ENCODE data around the gene SEMA4A.
"Not testable (repeated sequence)": the region's sequence is repeated elsewhere in the genome, so short reads cannot be mapped to it uniquely, and the experiment has no call there.

SEMA4A gene

DNA sequence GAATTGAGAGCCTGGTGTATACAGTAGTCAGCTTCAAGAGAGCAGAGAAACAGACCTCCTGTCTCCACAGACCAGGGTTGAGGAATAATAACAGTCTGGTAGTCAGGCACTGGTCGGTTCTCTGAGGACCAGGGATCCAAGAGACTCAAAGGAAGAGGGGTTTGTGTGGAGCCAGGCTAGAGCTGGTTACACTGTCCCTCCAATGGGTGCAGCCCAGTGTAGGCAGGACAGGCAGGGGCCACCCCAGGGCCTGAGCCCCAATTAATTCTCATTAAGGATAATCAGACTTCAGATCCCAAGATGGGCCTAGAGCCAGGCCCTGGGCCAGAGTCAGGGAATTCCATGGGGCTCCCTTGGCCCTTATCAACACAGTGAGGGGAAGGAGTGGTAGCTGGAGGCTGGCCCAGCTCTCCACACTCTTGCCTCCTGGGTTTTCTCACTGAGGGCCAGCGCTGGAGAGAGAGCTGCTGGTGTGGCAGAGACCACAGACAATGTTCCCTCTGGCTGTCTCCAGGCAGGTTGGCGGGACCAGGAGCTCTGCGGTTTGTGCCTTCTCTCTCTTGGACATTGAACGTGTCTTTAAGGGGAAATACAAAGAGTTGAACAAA is 9.1 kb downstream of the SEMA4A start:
- no peak for DNase-seq

GRCh38 chr1:156163712-156164111 is 10.3 kb downstream of the SEMA4A start:
- no peak for DNase-seq

DNA sequence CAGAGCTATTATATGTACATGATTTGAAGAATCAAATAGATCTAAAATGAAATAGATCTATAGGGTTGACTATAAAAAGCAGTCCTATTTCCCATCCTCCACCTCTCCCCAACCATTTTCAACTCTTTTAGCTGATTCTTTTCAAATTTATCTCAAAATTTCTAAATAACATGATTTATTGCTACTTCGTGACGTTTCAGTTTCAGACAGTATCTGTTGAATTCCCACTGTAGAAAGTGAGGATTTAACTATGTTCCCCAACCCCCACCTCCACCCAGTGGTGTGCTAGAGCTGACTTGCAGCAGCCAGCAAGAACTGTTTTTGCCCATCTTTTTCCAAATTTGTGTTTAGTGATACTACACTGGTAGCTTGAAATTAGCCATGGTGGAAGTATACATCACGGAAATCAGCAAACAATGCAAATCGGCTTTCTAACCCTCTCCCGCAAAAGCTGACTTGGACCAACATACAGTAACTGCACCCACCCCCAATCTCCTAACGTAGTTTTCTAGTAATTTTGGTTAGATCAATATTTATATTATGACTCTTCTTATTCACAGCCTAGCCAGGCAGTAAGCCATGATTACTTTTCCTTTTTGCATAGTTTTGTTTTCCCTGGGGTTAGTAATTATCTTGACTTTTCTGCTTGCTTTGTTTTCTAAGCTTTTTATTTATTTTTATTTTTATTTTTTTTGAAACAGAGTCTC is 10.9 kb downstream of the SEMA4A start:
- DNase-seq = no peak

DNA sequence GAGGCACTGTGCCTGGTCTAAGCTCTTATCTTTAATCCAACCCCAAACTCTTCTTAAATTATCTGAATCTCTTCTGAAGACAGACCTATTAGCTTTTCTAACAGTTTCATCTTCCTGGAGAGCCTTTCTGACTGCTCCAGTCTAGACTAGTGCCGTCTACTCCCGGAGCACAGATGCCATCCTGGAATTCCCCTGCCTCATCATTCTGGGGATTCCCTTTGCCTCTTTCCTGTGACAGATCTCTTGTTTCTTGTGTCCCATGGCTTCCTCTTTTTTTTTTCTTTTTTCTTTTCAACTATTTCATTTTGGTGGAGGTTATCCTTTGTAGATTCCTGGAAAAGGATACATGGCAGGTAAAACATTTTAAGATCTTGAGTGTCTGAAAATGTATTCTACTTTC is 11.7 kb downstream of the SEMA4A start:
- DNase-seq = no peak

DNA sequence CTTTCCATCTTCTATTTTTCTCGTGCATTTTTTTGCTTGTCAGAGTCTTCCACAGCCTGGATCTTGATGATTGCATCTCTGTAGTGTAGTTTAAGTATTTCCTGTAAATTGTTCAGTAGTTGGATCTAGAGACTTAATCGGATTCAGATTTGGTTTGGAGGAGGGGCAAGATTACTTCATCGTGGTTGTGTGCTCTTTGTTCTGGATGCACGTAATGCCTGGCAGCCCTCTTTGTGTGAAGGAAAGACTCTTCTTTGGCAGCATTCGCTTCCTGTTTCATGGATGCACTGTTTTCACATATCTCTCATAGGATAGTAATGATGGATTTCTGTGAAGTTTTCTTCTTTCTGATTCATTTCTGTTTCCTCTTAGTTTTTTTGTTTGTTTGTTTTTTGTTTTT is 14.2 kb downstream of the SEMA4A start:
- DNase-seq = no peak

GRCh38 chr1:156172696-156173470 is 19.5 kb downstream of the SEMA4A start:
- no peak for DNase-seq

DNA sequence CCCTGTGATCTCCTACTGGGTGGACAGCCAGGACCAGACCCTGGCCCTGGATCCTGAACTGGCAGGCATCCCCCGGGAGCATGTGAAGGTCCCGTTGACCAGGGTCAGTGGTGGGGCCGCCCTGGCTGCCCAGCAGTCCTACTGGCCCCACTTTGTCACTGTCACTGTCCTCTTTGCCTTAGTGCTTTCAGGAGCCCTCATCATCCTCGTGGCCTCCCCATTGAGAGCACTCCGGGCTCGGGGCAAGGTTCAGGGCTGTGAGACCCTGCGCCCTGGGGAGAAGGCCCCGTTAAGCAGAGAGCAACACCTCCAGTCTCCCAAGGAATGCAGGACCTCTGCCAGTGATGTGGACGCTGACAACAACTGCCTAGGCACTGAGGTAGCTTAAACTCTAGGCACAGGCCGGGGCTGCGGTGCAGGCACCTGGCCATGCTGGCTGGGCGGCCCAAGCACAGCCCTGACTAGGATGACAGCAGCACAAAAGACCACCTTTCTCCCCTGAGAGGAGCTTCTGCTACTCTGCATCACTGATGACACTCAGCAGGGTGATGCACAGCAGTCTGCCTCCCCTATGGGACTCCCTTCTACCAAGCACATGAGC is 23.3 kb downstream of the SEMA4A start:
- DNase-seq = no peak

DNA sequence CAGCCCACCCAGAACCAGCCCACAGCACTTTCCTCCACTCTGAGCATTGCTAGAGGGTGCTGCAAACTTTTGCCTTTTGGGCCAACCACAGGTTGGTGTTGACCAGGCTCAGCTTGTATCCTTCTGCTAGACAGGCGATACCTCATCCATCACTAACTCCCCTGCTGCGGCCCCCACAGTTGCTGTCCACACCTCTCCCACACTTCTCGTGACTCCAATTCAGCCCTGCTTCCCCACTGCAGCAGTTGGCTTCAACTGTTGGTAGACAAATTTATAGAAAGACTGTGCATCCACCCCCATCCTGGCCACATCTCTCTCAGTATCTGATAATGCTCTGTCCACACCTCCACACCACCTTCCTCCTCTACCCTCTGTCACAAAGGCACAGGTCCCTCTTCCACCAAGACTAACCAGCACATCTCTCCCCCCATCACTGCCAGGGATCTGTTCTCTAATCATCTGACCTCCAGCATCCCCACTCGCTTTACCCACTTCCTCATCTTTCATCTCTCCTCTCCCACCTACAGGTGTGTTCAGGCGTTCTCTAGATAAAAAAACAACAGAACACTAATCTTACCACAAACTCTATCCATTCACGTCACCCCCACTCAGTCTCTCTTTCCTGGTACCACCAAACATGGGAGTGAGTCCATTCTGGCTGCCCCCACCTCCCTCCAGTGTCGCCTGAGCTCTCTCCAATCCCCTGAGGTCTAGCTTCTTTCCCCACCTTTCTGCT is 24.7 kb downstream of the SEMA4A start:
- no peak for DNase-seq

GRCh38 chr1:156180471-156180870 is 27.1 kb downstream of the SEMA4A start:
- DNase-seq = no peak

DNA sequence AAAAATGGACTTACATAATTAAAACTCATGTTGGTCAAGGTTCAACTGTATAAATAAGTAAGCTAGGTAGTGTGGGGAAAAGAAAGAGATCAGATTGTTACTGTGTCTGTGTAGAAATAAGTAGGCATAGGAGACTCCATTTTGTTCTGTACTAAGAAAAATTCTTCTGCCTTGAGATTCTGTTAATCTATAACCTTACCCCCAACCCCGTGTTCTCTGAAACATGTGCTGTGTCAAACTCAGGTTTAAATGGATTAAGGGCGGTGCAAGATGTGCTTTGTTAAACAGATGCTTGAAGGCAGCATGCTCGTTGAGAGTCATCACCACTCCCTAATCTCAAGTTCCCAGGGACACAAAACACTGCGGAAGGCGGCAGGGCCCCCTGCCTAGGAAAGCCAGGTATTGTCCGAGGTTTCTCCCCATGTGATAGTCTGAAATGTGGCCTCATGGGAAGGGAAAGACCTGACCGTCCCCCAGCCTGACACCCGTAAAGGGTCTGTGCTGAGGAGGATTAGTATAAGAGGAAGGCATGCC is 28.1 kb downstream of the SEMA4A start:
- DNase-seq = not testable (repeated sequence)

- not testable (repeated sequence) for DNase-seq
Measured at GRCh38 chr1:156182010-156182779, 28.8 kb downstream of the SEMA4A start.

DNA sequence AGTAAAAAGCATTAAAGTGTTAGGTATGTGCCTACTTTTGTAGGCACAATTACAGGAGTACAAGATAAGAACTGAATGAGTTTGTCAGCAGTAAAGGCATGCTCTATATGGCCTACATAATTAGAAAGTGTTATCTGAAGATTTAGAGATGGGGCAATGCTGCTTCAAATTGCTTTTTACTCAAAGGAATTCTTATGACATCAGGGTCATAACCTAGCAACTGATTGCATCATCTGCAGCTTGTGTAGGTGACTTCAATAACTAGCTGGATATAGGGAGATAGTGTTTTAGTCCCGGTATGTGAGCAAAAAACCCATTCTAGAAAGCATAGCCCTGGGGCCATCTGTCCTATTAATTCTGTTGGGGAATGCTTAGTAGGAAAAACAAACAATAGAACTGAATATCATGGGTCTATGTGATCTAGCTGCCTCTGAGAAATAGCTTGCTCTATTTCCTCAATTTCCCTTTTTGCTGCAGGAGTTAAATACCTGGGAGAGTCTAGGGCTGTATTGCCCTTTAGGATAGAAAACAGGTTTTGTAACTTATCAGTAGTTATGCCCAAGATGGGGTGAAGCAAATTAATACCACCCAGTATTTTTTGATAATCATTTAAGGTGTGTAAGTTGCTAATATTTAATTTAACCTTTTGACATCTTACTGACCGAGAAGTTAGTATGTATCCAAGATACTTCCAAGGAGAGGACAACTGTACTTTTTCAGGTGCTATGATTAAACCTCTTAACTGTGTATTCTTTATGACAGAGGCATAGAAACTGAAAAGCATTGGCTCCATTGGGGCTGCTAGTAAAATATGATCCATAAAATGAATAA is 33.2 kb downstream of the SEMA4A start:
- not testable (repeated sequence) for DNase-seq

GRCh38 chr1:156190265-156190664 is 36.9 kb downstream of the SEMA4A start:
- DNase-seq = not testable (repeated sequence)

DNA sequence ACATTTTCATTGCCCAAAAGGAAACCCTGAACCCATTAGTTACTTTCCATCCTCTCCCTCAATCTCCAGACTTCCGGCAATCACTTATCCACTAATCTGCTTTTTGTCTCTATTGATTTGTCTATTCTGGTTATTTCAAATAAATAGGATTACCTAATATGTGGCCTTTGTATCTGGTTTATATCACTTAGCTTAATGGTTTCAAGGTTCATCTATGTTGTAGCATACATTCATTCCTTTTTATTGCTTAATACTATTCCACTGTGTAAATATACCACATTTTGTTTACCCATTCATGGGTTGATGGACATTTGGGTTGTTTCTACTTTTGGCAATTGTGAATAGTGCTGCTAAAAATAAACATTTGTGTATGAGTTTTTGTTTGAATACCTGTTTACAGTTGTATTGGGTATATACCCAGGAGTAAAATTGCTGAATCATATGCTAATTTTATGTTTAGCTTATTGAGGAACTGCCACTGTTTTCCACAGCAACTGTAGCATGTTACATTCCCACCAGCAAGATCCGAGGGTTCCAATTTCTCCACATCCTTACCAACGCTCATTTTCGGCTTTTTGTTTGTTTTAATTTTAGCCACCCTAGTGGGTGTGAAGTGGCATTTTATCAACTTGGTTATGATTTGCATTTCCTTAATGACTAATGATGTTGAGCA is 38.0 kb downstream of the SEMA4A start:
- no peak for DNase-seq

GRCh38 chr1:156193208-156193487 is 39.8 kb downstream of the SEMA4A start:
- no peak for DNase-seq

DNA sequence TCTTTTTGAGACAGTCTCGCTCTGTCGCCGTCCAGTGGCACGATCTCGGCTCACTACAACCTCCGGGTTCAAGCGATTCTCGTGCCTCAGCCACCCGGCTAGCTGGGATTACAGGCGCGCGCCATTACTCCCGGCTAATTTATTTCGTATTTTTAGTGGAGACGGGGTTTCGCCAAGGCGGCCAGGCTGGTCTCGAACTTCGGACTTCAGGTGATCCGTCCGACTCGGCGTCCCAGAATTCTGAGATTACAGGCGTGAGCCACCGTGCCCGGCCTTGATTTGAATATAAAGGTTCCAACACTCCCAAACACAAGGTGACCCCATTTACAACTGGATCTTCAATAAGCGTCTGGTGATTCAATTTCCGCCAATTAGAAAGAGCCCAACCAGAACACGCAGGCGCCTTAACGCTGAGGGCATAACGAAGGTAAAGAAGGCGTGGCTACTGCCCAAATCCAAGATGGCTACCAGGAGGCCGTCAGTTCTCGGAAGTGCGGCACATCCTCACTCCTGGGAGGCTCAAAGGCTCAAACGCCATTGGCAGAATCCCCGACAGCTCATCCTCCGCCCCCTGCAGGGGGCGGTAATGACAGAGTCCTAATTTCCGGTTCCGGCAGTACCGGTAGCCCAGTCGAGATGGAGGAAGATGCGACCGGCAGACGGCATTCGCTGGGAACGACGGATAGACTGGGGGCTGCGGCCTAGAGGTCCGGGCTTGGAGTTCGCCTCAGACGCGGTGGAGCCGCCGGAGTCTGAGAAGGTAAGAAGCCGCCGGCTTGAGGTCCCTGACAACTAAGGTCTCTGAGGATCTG is 40.3 kb downstream of the SEMA4A start, which contains the start of gene SLC25A44:
TSS of gene SLC25A44 (plus strand) at position 617 of the 812 bp plus-strand sequence. CDS start 5,744 bp downstream, outside the sequence.
- peak; percentile 97 for DNase-seq

DNA sequence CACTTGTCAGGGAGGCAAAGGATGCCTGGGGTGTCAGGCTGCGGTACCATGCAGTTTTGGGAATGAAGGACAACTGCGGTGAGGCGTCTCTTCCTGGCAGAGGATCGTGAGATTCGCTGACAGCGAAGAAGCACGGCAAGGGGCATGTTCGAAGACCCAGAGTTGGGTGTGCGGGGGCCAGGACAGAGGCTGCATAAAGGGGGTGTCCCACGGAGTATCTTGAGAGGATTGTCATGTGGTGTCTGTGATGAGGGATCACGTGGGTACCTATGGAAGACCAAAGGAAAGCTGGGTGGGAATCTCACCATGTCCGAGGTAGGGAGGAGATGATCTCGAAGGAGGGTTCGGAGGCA is 40.9 kb downstream of the SEMA4A start:
- no peak for DNase-seq

DNA sequence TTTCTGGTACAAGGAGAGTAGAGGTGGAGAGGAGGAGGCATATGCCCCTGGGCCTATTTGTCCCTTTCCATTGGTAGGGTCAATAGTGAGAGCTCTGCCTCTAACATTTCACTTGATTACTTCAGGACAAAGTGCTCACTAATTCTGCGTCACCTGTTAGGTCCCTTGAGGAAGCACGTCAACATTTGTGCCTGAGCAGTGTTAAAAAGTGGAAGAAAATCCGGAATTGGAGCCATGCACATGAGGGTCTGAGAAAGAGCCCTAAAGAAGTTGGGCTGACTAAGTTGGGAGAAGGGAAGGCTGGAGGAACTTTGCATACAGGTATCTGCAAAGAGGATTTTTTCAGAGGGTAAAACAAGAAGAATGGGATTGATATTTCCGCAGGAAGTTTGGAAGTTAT is 42.5 kb downstream of the SEMA4A start:
- DNase-seq = no peak

GRCh38 chr1:156196445-156196844 is 43.1 kb downstream of the SEMA4A start:
- no peak for DNase-seq
